Liver (tissue), 3 donors: ENCODE data around the gene KRTAP6-2.

ENCODE experiments used
- GABPA ChIP-seq, 2 donors: IDR thresholded peaks in 1 of 2; conservative IDR thresholded peaks in 1 of 2; 2 replicates each; pipeline ENCODE4 v1.6.1; 2016; ENCODE audit warnings: antibody characterized with exemption in 2 of 2, mild to moderate bottlenecking in 1 of 2, moderate library complexity in 1 of 2
- JUND ChIP-seq, 2 donors: IDR thresholded peaks; 2 replicates each; pipeline ENCODE4 v1.6.1; 2016; ENCODE audit warnings: antibody characterized with exemption in 2 of 2
- RAD21 ChIP-seq, 2 donors: IDR thresholded peaks; 2 replicates each; pipeline ENCODE4 v1.6.1; 2016; ENCODE audit warnings: antibody characterized with exemption in 2 of 2, mild to moderate bottlenecking in 2 of 2
- TAF1 ChIP-seq: conservative IDR thresholded peaks from 2 replicates; pipeline ENCODE4 v1.6.1; 2016; ENCODE audit warnings: antibody characterized with exemption, mild to moderate bottlenecking
- TF ChIP-seq, protein P1 (sequence below): fragments of 150-350 bp; IDR thresholded peaks from 2 replicates; pipeline ENCODE4 v1.5.1; 2017; ENCODE audit warnings: improper control_type of control experiment, low read depth, low read length; ENCODE audit not compliant: missing input control
- TF ChIP-seq, protein P2 (sequence below): IDR thresholded peaks from 2 replicates; pipeline ENCODE4 v1.6.1; 2016; ENCODE audit warnings: antibody characterized with exemption, mild to moderate bottlenecking
- donor health status: healthy.
- donor health status: healthy.

DNA sequence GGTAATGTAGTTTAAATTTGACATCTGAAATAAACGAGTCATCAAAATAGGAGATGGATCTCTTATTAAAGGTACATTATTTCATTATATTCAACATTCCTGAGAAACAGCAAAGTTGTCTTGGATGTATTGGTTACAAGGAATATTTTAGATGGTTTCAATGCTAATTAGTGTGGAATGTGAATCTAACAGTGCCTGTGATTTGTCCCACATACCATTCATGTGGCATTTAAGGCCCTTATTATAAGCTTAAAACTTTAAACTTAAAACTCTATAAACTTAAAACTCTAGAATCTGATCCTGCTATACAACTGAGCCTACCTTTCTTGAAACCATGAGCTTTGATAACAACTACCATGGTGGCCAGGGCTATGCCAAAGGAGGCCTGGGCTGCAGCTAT lies 2.1 kb upstream of the KRTAP6-2 start, which contains the start of gene KRTAP22-1:
- no peak for TF ChIP-seq RAD21 (IDR thresholded peaks at IDR 0.05)
- no peak for TF ChIP-seq GABPA (IDR thresholded peaks at IDR 0.05 in 1 of 2, conservative IDR thresholded peaks at IDR 0.05 in 1 of 2)
- TF ChIP-seq, protein P1, sequence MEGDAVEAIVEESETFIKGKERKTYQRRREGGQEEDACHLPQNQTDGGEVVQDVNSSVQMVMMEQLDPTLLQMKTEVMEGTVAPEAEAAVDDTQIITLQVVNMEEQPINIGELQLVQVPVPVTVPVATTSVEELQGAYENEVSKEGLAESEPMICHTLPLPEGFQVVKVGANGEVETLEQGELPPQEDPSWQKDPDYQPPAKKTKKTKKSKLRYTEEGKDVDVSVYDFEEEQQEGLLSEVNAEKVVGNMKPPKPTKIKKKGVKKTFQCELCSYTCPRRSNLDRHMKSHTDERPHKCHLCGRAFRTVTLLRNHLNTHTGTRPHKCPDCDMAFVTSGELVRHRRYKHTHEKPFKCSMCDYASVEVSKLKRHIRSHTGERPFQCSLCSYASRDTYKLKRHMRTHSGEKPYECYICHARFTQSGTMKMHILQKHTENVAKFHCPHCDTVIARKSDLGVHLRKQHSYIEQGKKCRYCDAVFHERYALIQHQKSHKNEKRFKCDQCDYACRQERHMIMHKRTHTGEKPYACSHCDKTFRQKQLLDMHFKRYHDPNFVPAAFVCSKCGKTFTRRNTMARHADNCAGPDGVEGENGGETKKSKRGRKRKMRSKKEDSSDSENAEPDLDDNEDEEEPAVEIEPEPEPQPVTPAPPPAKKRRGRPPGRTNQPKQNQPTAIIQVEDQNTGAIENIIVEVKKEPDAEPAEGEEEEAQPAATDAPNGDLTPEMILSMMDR, result no peak
- no peak for TF ChIP-seq TAF1
- TF ChIP-seq, protein P2, sequence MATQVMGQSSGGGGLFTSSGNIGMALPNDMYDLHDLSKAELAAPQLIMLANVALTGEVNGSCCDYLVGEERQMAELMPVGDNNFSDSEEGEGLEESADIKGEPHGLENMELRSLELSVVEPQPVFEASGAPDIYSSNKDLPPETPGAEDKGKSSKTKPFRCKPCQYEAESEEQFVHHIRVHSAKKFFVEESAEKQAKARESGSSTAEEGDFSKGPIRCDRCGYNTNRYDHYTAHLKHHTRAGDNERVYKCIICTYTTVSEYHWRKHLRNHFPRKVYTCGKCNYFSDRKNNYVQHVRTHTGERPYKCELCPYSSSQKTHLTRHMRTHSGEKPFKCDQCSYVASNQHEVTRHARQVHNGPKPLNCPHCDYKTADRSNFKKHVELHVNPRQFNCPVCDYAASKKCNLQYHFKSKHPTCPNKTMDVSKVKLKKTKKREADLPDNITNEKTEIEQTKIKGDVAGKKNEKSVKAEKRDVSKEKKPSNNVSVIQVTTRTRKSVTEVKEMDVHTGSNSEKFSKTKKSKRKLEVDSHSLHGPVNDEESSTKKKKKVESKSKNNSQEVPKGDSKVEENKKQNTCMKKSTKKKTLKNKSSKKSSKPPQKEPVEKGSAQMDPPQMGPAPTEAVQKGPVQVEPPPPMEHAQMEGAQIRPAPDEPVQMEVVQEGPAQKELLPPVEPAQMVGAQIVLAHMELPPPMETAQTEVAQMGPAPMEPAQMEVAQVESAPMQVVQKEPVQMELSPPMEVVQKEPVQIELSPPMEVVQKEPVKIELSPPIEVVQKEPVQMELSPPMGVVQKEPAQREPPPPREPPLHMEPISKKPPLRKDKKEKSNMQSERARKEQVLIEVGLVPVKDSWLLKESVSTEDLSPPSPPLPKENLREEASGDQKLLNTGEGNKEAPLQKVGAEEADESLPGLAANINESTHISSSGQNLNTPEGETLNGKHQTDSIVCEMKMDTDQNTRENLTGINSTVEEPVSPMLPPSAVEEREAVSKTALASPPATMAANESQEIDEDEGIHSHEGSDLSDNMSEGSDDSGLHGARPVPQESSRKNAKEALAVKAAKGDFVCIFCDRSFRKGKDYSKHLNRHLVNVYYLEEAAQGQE, result no peak
- TF ChIP-seq JUND (IDR thresholded peaks at IDR 0.05), result no peak
